GM19035 (cell line): ENCODE results near the gene XPO5.
"Not testable (repeated sequence)": the region's sequence is repeated elsewhere in the genome, so short reads cannot be mapped to it uniquely, and the experiment has no call there.

Source experiments
- ATAC-seq: cut with Tn5 transposase; IDR thresholded peaks from one replicate; pipeline ENCODE4 v1.9.1; 2021; ENCODE audit not compliant: unreplicated experiment

The XPO5 gene

GRCh38 chr6:43499028-43499815 lies 76.6 kb downstream of the XPO5 start:
- no peak for ATAC-seq

GRCh38 chr6:43498291-43498690 lies 77.5 kb downstream of the XPO5 start:
- ATAC-seq, result not testable (repeated sequence)

DNA sequence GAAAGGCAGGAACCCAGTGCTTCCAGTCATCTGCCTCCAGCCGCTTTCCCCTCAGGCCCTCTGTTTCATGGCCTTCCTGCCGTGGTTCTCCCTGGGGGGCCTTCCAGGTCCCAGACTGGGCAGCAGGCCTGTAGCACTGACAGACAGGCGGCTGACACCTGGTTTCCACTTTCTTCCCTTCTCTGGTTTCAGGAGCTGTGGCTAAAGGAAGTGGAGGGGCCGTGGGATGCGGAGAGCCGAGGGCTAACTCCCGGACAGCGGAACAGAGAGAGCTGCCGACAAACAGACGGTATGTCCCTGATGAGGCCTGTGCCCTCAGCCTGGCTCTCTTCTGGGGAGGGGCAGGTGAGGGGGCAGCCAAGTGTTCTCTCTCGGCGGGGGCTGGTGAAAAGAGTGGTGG lies 78.1 kb downstream of the XPO5 start:
- no peak for ATAC-seq

DNA sequence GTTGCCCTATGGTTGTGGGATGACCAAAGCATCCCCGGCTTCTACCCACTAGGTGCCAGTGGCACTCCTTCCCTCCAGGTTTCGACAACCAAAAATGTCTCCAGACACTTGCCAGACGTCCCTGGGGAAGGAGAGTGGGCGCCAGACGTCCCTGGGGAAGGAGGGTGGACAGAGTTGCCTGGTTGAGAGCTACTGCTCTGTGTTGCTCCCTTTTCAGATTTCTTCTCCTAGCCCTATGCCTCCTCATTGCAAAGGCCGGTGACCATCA lies 78.8 kb downstream of the XPO5 start:
- ATAC-seq, result no peak

DNA sequence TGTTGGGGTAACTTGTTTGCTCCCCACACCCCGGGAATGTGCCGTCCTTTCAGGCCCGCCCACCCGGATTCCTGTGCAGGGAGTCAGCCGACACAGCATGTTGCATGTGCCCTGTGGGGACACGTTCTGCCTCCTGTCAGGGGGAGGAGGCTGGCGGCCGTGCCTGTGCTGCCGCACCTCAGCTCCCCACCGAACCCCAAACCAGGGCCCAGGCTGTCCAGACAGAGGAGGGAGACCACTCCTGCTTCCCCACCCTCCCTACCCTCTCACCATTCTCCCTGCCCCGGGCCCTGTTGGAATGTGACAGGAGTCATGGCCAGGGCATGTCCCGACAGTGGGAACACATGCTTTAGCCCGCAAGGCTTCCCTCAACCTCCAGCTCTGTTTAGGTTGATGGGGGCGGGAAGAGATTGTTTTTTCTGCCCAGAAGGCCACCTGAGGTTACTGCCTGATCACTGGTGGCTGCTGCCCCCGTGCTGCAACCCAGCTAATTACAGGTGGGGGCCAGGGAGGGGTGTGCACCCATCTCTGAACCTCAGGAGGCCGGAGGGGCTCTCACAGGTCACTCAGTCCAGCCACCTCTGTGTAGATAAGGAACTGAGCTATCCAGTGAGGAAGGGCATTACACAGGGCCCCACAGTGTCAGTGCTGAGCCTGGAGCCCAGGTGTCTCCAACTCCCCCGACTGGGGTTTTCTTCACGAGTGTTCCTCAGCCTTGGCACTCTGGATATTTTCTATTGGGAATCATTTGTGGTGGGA lies 79.3 kb downstream of the XPO5 start:
- ATAC-seq, result no peak

- ATAC-seq, result no peak
Observed at GRCh38 chr6:43495409-43495941, 80.4 kb downstream of the XPO5 start.

DNA sequence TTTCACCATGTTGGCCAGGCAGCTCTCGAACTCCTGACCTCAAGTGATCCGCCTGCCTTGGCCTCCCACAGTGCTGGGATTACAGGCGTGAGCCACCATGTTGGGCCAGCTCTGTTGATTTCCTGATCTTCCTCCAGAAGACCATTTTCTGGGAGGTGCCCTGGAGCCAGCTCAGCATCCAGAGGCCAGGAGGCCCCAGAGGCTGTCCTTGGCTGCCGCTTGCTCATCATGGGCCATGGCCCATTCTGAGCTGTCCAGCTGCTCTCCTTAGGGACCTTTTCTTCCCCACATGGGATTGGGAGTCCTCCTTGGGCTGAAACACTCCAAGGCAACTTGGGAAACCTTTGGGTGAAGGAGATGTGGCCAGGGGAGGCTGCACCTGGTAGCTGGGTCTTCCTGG lies 81.1 kb downstream of the XPO5 start:
- no peak for ATAC-seq

GRCh38 chr6:43494321-43494720 lies 81.5 kb downstream of the XPO5 start:
- no peak for ATAC-seq

DNA sequence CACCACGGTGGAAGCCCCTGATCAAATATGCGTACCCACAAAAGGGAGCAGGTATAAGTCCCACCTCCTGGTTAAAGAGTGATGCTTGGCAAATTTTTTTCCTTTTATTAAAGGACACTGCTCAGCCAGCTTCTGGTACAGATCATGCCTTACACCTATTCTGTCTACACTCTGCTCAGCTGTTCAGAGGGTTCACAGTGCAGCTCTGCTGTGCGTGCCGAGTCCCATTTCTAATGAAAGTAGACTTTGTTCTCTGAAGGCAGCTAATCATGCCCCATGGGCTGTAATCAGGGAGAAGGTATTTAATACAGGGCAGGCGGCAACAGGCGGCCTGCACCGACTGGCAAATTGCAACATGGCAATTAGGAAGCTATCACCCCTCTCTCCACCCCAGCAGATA lies 82.0 kb downstream of the XPO5 start:
- ATAC-seq, result no peak

DNA sequence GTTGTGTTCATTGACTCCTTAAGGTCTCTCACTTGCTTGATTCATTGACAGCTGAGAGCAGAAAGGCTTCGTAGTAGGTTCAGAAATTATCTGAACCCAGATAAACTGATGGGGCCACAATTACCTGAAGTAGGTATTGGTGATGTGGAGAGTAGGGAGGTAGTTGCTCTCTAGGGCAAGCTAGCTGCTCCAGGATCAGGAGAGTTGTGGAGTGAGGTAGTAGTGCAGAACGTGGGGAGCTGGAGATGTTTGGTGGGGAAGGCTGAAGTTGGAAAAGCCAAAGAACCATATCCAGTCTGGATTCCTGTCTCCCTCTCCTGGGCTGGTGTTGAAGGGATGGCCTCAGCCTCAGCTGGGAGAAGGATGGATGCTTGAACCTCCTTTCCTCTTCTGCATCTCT lies 82.6 kb downstream of the XPO5 start:
- ATAC-seq, result no peak

- no peak for ATAC-seq
Observed at GRCh38 chr6:43492673-43493072, 83.2 kb downstream of the XPO5 start.

DNA sequence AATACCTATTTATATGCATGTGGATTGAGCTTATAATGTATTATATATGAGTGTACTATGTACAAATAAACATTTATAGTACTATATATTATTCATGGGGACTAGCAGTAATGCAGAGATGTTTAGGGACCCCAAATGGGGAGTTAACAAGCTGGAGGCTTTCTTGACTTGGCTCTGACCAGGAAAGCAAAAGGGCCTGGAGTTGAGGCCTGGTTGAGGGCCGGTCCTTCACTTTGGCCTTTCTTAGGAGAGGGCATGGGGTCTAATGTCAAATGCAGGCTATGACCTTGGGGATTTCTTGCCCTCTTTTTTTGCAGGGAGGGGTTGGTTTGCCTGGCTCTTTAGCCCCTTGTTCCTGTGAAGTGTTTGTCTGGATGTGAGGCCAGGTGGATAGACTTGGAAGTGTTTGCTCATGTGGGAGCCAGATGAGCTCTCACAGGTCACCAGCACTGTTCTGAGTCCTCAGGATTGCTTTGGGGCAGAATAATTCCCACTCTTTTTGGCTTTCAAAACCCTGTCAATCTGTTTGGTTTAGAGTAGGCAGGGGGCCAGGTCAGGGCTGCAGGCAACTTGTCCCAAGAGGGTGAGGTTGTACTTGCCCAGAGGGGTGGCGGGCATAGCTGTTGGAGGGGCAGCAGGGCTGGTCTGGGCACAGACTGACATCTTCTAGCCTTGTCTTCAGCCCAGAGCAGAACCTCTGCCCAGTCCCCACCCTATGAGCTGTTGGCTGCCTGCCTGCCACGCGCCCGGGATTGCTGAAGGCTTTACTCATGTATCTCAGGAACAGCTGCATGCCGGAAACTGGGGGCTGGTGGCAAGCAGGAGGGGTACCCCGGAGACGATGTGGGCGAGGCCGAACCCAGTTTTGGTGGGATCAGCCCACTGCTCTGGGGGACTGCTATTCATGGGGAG lies 83.8 kb downstream of the XPO5 start:
- no peak for ATAC-seq

DNA sequence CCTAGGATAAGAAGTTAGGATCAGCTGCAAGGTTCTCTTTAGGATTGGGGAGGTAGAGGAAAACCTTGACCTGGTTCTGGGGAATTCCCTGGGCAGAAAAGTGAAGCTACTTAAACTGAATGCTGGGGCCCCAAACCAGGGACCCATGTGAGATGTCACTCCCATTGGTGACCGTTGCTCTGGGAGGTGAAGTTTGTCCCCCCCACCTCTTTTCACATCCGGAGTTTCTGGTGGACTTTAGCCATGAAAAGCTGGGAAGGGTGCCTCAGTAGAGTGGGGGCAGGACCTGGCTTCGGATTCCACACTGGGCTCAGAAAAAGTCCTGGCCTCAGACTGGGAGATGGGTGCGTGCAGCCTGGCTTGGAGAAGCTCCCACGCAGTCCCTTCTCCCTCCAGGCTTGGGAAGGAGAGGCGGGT lies 85.3 kb downstream of the XPO5 start:
- ATAC-seq, result no peak

DNA sequence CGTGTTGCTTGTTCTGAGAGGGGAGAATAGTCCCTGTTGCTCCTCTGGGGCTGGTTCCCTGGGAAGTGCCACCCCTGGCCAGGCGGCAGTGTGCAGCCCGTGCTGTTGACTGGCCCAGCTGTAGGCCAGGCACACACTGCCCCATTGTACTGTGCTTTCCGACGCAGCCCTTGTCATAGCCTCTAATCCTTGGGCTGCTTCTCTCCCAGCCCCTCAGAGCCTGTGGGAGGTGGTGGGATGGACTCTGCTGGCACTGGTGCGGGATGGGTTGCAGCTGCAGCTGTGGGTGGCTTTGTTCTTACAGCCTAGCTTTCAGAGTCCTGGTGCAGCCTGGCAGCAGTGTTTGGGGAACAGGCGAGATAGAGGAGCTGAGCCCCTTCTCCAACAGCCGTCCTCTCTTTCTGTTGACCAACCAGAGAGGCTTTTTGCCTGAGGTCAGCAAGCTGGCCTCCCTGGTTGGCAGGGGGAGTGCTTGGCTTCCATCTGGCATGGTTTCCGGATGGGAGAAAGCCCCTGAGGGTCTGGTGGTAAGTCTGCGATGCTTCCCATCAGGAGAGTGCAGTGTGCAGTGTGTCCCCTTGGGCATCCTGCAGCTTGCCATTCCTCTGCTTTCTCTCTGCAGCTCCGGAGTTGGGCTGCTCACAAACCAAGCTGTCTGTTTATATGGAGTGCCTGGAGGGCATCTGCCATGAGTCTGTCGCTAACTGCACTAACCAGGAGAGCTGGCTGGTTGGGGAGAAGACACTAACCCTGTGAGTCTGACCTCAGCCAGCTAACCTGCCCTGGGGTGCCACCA lies 86.4 kb downstream of the XPO5 start:
- no peak for ATAC-seq

DNA sequence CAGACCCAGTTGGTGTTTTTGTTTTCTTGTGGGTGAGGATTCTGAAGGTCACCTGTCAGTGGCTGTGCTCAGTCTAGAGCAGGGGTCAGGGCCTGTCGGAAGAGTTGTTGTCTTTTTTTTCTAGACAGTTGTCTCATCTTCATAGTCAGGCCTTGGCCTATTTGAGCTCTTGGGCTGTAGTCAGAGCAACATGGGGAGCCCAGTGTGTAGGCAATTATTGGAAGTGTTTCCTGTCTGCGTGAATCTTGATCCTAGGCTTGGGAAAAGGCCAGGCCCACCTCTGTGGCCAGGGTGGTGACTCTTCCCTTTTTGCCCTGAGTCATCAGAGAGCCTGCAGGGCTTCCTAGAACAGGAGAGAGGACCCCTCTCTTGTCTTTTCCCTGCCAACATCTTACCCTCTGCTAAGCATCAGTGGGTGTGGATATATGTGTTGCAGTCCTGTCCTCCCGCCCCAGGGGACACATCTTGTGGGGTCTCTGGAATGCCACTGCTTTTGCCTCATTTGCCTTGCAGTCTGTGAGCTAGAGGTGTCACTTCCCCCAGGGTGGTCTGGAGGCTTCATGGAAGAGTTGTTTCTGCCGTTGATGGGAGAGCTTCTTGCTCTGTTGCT lies 87.1 kb downstream of the XPO5 start:
- no peak for ATAC-seq

DNA sequence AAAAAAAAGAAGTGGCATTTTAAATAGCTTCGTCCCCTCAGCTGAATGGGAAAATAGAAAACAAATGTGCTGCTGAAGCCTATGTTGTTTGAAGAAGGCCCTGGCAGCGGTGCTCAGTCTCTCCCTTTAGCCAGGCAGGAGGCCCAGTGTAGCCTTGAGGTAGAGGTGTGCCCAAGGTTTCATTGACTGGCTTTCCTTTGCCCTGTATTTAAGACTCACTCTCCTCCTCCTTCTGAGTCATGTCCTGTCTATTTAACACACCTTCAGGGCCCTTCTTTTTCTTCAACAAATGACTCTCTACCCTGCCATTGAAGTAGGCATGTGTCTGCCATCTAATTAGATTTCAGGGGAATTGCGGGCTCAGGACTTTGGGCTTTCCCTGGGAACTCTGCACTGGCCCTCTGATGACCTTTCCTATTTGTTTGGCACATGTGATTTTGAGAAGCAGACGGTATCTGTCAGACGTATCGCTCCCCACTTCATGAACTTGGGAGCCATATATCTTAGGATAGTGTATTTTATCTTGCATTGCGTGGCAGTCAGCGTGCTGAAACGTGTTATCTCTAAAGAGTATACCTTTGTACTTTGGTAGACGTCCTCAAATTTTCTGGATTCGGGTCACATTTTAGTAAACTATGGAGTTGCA lies 94.1 kb downstream of the XPO5 start:
- no peak for ATAC-seq

DNA sequence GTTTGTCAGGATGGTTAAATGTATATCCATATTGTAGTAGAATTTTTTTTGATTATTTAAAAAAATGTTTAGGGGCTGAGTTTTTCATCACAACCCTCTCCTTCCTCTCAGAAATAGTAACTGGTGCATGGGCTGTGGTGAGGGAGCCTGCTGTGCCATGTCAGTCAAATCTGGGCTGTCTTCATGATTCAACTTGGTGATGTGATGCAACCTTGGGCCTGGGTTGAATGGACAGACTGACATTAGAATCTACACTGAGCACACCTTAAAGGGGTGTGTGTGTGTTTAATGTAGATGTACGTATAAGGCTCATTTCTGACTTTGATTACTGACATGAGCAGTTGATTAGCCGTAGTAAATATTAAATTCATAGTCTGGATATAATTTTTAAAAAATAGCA lies 94.8 kb downstream of the XPO5 start:
- ATAC-seq, result no peak

GRCh38 chr6:43478008-43478372 lies 97.8 kb downstream of the XPO5 start:
- ATAC-seq, result no peak

- ATAC-seq, result peak; percentile 91
Observed at GRCh38 chr6:43477235-43478007, 98.4 kb downstream of the XPO5 start, which contains the start of gene TJAP1. TSS of gene TJAP1 (plus strand) at chr6:43477570. CDS start at chr6:43499002, 21,432 bp downstream.
